HG02623 (cell line): ENCODE measurements around the gene ERF.

ENCODE experiments used
- ATAC-seq: cut with Tn5 transposase; IDR thresholded peaks from one replicate; pipeline ENCODE4 v1.9.1; 2021; ENCODE audit warnings: moderate library complexity; ENCODE audit not compliant: unreplicated experiment

The ERF gene

DNA sequence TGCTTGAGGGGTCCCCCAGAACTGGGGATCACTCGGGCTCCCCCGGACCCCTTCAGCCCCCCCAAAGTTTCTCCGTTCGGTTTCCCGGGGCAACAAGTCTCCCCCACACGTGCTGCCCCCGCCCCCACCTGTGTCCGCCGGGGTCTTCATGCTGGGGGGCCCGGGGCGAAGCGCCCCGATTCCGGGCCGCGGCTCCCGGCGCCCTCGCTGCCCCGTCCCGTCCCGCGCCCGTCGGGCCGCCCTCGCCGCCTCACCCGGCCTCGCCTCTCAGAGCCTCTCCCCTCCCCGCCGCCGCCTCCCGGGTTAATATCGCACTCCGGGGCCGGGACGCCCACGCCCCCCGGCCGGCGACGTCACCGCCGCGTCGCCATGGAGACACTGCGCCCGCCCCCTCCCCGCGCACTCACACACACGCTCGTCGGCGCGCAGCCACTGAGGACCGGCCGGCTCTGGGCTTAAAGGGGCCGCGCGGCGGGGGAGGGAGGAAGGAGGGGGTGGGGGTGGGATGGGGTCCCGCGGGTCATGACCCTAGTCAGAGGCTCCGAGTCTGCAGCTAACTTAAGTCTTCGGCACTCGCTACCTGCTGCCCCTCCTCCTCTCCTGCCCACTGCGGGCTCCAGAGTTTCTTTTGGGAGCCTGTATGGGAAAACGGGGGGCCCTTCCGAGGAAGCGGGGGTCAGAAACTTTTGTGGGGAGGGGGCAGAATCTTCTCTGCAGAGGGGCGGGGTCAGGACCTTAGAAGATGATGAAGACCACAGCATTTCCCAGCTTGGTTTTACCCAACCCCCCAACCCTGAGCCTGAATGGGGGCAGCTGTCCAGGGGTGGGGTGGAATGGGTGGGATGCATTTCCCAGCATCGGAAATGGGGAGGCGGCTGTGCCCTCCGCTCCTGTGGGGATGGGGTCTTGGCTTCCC is at the start of gene ERF:
TSS of gene ERF (minus strand) at position 279 of the 916 bp plus-strand sequence. CDS start at position 150, 129 bp downstream.
- peak; percentile 72 for ATAC-seq

DNA sequence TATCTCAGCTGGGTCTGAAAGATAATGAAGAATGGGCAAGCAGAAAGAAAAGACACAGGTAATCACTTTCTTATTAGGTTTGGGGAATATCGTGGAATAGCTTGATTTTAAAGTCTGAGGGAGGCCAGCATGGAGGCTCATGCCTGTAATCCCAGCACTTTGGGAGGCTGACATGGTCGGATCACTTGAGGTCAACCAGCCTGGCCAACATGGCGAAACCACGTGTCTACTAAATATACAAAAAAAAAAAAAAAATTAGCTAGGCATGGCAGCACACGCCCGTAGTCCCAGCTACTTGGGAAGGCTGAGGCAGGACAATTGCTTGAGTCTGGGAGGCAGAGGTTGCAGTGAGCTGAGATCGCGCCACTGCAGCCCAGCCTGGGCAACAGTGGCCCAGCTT is 48.9 kb upstream of the ERF start:
- ATAC-seq = no peak

DNA sequence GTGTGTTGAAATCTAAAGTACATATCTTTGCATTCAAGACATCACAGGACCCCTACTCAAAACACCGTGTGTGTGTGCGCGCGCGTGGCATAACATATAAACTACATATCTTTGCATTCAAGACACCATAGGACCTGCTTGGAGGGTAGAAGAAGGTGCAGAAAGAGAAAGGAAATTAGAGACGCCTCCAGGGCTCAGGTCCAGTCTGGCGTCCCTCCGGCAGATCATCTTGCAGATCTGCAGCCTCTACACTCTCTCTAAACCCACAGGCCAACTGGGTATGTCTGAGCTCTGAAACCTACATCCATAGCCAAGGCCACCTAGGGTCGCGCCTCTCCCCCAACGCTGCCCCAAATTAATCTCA is 48.2 kb upstream of the ERF start:
- no peak for ATAC-seq

DNA sequence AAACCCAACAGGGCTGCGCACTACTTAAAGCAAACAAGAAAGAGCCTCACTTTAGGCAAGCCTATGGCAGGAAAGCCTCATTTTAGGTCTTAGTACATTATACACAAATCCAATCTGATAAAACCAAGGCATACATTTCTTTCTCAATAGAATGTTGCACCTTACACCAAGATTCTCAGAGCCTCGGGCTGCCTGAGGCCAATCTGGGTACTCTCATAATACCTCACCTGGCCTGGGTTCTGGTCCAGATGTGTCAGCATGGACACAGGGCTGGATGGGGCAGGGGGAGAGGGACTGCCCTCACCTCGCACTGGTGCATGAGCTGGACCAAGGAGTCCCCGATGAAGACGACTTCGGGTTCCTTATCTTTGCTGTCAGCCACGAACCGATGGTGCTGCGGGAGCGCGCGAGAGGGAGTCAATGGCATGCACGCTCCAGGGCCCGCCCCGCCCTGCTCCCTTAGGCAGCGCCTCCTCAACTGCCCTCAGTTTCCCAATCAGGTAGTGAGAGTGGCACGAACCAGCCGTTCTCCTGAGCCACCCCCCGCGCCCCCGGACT is 46.8 kb upstream of the ERF start, which contains the start of gene PRR19:
TSS of gene PRR19 (plus strand) at position 487 of the 558 bp plus-strand sequence. CDS start 7,453 bp downstream, outside the sequence.
- ATAC-seq = peak; percentile 5

DNA sequence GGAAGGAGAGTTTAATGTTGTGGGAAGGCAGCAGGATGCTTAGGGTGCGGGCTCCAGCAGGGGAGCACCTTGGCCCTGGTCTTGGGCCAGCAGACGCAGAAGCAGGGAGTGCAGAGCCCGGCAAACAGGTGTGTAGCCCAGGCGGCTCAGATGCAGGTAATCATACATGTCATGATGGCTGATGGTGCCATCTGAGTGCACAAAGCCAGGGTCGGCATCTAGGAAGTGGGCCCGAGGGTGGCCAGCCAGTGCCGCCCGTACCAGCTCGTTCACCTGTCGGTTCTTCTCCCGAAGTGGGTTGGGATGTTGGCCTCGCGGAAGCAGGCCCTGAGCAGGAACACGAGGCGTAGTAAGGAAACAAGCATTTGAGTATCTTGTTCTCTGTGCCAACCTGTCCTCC is 42.1 kb upstream of the ERF start:
- no peak for ATAC-seq

DNA sequence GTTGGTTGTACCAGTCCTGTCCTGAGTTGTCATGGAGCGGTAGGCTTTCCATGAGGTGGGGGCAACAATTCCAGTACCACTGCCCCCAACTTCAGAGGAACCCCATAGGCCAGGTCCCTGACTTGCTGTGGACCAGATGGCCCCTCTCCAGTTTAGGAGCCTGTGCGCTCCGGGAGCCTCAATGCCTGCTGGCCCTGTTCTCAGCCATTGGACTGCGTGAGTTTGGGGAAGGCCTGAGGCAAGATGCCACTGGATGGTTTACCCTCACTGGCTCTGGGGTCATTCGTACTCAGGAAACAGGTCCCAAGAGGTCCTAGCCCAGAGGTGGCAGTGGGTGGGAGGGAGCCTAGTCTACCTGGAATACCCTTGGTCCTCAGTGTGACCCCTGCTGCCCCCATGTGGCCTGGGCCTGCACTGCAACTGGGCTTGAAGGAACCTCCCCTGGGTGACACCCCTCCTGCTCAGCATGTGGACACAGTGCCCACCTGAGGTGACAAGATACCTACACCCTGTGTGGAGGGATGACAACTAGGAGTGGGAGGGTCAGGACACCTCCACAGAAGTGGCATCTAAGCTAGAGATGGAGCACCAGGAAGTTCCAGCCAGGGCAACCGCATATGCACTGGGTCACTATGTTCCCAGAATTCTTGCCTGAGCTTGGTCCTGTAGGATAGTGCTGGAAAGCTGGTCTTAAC is 41.0 kb upstream of the ERF start:
- ATAC-seq = peak; percentile 49

DNA sequence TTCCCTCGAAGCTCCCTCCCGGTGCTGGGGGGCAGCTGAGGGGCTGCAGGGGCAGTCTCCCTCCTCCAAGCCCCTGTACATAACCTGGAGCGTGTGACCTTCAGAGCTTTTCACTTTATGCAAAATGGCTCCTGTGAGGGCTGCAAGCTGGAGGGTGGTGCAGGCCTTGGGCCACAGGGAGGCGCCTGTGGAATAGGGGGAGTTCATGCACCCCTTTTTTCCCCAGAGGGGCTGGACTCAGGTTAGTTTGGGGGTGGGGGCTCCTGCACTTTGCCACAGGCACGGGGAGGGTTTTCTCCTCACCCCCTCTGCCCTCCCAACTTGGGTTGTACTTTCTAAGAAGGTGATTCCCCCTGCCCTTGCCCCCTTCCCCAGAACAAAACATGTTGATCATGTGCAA is 40.4 kb upstream of the ERF start:
- no peak for ATAC-seq

DNA sequence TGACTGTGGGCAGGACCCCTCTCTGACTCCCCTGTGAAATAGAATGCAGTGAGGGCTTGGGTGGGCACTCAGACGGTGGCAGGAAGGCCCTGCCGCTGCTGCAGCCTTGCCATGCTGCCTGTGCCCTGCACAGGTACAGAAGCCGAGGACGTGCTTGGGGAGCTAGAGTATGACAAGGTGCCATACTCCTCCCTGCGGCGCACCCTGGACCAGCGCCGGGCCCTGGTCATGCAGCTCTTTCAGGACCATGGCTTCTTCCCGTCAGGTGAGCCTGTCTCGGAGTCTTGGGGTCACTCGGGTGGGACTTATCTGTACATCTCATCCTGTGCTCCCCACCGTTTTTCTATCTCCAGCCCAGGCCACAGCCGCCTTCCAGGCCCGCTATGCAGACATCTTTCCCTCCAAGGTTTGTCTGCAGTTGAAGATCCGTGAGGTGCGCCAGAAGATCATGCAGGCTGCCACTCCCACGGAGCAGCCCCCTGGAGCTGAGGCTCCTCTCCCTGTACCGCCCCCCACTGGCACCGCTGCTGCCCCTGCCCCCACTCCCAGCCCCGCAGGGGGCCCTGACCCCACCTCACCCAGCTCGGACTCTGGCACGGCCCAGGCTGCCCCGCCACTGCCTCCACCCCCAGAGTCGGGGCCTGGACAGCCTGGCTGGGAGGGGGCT is 39.7 kb upstream of the ERF start:
- ATAC-seq = no peak

DNA sequence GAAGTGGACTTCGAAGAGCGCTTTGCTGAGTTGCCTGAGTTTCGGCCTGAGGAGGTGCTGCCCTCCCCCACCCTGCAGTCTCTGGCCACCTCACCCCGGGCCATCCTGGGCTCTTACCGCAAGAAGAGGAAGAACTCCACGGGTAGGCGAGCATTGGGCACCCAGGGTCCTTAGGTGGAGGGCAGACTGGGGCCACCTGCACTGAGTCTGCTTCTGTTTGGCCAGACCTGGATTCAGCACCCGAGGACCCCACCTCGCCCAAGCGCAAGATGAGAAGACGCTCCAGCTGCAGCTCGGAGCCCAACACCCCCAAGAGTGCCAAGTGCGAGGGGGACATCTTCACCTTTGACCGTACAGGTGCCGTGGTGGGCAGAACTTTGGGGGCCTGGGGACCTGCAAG is 39.0 kb upstream of the ERF start:
- no peak for ATAC-seq

DNA sequence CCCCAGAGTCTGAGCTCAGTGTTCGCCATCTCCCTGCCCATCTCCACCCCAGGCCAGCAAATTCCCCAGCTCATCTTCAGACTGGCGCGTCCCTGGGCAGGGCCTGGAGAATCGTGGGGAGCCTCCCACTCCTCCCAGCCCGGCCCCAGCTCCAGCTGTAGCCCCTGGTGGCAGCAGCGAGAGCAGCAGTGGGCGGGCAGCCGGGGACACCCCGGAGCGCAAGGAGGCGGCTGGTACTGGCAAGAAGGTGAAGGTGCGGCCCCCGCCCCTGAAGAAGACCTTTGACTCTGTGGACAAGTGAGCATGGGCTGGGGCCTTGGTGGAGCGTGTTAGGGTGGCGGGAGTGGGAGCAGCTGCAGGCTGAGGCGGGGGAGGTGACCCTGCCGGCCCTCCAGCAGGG is 38.6 kb upstream of the ERF start:
- ATAC-seq = no peak

DNA sequence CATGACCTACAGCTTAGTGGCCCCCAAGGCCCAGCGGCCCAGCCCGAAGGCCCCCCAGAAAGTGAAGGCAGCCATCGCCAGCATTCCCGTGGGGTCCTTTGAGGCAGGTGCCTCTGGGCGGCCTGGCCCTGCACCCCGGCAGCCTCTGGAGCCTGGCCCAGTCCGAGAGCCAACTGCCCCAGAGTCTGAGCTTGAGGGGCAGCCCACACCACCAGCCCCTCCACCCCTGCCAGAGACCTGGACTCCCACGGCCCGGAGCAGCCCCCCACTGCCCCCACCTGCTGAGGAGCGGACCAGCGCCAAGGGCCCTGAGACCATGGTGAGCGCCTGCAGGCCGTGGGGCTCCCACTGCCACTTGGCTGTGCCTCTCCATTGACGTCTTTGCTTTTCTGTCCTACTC is 38.0 kb upstream of the ERF start:
- no peak for ATAC-seq

DNA sequence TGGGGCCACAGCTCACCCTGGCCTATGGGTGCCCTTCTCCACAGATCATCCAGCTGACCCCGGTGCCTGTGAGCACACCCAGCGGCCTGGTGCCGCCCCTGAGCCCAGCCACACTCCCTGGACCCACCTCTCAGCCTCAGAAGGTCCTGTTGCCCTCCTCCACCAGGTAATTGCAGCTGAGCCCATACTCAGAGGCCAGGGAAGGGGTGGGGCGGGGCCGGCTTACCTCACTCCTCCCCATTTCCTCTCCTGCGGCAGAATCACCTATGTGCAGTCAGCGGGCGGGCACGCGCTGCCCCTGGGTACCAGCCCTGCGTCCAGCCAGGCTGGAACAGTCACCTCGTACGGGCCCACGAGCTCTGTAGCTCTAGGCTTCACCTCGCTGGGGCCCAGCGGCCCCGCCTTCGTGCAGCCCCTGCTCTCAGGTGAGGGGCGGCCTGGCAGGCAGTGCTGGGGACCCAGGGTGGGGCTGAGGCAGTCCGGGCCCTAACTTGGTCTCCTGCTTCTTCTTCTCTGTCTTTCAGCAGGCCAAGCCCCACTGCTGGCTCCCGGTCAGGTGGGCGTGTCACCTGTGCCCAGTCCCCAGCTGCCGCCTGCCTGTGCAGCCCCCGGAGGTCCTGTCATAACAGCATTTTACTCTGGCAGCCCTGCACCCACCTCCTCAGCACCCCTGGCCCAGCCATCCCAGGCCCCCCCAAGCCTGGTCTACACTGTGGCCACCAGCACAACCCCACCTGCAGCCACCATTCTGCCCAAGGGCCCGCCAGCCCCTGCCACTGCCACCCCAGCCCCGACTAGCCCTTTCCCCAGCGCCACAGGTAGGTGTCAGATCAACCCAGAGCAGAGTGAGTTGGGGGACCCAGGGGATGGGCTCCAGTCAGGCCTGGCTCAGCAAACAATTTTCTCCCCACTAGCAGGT is 37.4 kb upstream of the ERF start:
- no peak for ATAC-seq

DNA sequence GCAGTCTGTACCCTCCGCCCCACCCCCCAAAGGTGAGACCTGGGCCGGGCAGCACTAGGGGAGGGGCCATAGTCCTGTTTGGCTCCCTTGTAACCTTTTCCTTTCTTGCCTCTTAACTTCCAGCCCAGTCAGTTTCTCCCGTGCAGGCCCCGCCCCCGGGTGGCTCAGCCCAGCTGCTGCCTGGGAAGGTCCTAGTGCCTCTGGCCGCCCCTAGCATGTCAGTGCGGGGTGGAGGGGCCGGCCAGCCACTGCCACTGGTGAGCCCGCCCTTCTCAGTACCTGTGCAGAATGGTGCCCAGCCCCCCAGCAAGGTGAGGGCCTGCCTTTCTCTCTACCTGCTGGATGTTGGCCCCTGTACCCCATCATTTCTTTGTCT is 36.5 kb upstream of the ERF start:
- no peak for ATAC-seq

DNA sequence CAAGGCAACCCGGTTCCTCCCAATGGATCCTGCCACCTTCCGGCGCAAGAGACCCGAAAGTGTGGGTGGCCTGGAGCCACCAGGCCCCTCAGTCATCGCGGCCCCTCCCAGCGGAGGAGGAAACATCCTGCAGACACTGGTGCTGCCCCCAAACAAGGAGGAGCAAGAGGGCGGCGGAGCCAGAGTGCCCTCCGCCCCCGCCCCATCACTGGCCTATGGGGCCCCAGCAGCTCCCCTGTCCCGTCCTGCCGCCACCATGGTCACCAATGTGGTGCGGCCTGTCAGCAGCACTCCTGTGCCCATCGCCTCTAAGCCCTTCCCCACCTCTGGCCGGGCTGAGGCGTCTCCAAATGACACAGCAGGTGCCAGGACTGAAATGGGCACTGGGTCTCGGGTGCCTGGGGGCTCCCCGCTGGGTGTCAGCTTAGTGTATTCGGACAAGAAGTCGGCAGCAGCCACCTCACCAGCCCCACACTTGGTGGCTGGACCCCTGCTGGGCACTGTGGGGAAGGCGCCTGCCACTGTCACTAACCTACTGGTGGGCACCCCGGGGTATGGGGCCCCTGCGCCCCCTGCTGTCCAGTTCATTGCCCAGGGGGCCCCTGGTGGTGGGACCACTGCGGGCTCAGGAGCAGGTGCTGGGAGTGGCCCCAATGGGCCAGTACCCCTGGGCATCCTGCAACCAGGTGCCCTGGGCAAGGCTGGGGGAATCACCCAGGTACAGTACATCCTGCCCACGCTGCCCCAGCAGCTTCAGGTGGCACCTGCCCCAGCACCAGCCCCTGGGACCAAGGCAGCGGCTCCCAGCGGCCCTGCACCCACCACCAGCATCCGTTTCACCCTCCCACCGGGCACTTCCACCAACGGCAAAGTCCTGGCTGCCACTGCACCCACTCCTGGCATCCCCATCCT is 35.9 kb upstream of the ERF start:
- ATAC-seq = no peak

DNA sequence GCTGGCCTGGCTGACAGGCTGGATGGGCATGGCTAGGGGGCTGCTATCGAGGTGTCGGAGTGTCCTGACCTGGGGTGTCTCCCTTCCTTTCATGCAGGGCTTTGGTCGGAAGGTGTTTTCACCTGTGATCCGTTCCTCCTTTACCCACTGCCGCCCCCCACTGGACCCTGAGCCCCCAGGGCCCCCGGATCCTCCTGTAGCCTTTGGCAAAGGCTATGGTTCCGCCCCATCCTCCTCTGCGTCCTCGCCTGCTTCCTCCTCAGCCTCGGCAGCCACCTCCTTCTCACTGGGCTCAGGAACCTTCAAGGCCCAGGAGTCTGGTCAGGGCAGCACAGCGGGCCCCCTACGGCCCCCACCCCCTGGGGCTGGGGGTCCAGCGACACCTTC is 35.2 kb upstream of the ERF start:
- no peak for ATAC-seq

DNA sequence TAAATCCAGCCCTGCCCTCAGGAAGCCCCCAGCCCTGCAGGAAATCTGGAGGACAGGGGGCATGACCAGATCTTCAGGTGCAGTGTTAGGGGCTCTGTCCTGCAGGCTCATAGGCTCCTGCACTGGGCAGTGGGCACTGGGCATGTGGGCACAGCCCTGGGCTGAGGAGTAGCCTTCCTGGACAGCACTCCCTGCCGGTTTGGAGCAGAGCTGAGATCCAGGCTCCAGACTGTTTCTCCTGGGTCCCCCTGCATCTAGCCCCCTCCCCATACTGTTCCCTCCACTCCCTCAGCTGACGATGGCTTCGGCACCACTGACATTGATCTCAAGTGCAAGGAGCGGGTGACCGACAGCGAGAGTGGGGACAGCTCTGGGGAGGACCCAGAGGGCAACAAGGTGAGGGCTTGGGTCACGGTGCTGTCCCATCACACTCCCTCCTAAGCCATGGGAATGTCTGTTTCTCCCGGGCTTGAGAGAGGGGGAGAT is 34.7 kb upstream of the ERF start:
- no peak for ATAC-seq

DNA sequence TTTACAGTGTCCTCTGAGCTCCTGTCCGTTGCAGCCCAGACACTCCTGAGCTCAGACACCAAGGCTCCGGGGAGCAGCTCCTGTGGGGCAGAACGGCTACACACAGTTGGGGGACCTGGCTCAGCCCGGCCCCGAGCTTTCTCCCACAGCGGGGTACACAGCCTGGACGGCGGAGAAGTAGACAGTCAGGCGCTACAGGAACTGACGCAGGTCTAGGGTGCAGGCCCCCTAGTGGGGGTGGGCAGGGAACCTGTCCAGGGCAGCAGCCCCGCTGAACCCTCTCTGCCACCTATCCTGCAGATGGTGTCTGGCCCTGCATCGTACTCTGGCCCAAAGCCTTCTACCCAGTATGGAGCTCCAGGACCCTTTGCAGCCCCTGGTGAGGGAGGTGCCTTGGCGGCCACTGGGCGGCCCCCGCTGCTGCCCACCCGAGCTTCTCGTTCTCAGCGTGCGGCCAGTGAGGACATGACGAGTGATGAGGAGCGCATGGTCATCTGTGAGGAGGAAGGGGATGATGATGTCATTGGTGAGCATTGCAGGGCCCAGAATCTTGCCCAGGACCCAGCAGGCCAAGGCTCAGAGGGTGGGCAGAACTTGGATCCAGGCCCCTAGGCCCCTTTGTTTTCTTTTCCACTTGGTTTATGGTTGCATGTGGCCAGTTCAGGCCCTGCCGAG is 34.1 kb upstream of the ERF start:
- ATAC-seq = no peak

DNA sequence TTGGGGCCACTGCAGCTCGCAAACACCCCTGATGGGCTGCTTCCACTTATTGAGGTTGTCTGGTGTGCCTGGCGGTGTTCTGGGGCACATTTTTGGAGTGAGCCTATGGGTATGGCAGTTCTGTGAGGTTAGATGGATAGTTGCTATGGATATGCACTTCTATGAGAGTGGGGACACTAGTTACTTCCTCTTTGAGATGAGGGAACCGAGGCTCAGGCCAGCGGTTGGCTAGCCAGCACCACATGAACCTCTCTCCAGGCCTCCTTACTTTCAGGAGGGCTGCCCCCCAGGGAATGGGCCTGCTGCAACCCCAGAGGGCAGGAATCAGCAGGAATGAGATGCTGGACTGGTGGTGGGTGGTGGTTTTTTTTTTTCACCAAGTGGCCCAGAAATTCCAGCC is 33.5 kb upstream of the ERF start:
- no peak for ATAC-seq

DNA sequence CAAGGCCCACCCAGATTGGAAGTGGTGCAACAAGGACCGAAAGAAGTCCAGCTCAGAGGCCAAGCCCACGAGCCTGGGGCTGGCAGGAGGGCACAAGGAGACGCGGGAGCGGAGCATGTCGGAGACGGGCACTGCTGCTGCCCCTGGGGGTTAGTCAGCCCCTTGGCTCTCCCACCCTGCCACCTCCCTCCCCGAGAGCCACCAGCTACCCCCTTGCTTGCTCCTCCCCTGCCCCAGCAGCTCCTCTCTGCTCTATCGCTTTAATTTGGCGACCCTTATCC is 32.8 kb upstream of the ERF start:
- ATAC-seq = no peak
